Embryonic facial prominence (tissue), 1 donor: ENCODE data around the gene CEP95.
A peak's percentile ranks its signal among the peaks of the same experiment; 100 is the strongest.
"Not testable (repeated sequence)": the region's sequence is repeated elsewhere in the genome, so short reads cannot be mapped to it uniquely, and the experiment has no call there.

Source experiments
- DNase-seq: peaks from one replicate; pipeline ENCODE4 v3.0.0-alpha.2; 2016; ENCODE audit errors: extremely low spot score

Gene CEP95, protein sequence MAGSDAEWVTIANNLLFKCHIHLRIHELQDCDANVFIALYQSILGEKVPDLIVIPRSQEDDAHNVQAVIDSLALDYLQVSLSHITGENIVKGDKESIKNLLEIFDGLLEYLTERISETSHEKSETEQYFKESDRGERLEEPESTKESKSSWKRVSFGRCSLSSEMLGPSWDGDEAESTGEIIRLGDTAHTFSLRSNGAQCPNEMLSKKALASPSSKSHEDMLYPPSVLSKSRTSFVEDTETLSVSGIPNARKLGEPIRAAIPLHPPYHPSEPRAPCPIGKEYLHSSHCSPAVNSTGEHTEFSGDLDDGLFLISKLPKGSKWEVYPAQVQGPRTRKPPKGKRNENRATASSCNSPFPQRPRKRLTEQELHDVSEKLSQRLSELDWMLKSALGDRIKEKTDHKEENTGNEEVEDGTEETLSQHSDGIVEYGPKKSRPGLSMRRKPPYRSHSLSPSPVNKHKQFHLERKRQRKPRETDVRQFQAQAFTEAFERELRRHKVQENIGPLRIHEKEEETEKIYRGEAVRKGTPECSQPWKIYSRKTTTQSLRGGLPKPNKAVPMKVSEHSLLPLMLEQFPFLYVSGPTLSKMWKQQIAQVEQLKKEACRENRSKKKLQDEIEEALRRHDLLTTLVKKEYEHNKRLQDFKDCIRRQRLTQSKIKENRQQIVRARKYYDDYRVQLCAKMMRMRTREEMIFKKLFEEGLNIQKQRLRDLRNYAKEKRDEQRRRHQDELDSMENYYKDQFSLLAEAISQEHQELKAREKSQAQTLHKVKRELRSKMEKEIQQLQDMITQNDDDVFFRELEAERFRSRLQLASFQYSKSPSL

DNA sequence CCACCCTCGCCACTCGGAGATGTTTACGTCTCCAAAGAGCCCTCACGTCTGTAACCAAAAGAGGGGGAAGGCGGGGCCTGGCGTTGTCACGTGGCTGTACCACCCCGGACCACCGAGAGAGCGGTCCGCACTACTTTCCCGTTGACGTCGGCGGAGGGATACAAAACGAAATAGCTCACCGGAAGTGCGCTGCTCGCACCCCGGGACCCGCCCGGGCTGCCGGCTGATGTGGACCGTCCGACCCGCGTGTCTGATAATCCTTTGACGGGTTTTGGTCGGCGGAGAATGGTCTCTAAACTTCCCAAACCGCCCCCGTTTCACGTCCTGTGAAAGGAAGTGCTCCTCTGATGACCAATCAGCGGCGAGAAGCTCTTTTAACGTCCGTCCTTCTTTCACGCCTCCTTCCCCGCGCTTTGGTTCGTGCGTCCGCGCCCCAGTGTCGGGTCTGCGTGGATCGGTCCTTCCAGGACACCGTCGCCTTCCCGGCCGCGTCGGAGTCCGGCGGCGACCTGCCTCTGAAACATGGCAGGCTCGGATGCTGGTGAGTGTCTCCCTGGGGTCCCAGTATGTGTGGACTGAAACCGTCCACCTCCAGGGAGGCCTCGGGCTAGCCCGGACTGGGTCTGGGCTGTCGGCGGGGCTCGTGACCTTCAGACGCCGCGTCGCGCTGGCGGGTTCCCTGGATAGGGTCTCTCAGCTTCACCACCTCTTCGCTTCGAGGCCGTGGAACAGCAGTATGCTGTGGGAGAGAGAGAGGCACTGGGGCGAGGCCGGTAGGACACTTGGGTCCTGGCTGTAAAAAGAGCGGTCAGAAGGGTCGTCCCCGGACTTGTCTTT lies at the start of gene CEP95:
Gene CEP95, plus strand, starts transcription at position 402 of the 837 bp plus-strand sequence. Its CDS starts 121 bp downstream, at position 523.
- DNase-seq: peak; percentile 97

DNA sequence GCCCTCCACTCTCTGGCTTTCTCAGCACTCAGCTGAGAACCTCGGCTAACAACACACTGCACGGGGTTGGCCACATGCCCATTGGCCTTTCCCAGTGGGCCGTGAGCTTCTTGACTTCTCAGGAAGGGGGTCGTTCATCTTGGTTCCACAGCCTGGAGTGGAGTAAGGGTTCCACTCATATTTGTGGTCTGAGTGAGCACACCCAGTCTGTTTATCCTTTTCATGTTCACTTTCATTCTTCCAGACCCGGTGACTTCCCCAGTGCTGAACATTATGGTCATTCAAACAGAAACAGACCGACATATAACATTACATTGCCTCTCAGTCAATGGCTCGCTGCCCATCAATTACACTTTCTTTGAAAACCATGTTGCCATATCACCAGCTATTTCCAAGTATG lies 49.6 kb upstream of the CEP95 start:
- no peak for DNase-seq

DNA sequence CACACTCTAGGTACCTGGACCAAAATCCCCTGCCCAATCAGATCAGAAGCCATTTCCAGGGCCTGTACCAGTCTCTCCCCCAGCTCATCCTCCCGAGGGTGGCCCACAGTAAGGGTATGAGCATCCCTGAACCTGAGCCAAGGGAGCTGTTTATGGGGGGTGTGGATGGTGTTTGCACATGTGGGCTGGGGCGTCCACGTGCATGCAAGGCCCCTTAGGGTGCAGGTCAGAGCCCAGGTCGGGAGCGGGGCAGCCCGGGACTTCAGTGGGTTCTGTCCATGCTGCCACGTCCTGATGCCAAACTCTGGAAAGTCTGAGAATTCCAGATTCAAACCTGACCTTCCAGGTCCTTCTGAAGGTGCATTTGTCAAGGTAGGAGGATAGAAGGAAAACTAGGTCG lies 48.0 kb upstream of the CEP95 start:
- DNase-seq: no peak

DNA sequence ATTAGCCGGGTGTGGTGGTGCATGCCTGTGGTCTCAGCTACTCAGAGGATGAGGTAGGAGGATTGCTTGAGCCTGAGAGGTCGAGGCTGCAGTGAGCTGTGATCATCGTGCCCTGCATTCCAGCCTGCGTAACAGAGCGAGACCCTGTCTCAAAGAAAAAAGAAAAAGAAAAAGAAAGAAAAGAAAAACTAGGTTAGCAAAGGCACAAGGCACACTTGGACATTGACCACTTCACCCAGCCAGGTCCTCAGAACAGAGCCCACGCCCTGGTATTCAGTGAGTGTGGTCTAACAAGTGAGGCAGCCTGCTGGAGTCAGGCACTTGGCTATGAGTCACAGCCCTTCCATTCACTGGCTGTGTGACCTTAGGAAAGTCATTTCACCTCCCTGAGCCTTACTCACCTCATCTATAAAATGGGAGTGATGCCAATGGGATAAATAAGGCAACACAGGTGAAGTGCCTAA lies 47.5 kb upstream of the CEP95 start:
- no peak for DNase-seq

DNA sequence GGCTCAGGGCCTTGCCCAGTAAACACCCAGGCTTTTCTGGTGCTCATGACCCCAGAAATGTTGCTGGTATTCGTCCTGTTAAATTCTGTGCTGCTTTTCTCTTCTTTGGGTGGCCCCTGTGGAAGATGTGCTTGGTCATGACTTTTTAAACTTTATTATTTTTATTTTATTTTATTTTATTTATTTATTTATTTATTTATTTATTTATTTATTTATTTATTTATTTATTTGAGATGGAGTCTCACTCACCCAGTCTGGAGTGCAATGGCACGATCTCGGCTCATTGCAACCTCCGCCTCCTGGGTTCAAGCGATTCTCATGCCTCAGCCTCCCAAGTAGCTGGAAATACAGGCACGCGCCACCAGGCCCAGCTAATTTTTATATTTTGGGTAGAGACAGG lies 47.0 kb upstream of the CEP95 start:
- DNase-seq: not testable (repeated sequence)

DNA sequence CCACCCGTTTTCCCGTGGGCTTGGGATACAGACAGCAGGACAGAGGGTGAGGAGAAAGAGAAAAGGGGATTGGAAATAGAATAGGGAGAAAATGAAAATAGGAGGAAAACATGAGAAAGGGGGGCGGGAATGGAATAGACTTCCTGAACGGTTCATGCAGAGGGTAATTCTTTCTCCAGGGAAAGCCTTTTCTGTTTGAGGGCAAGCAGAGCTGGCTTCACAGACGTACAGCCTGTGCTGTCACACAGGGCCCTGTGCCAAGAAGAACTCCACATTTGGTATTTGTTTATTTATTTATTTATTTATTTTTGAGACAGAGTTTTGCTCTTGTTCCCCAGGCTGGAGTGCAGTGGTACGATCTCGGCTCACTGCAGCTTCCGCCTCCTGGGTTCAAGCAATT lies 45.8 kb upstream of the CEP95 start:
- no peak for DNase-seq

DNA sequence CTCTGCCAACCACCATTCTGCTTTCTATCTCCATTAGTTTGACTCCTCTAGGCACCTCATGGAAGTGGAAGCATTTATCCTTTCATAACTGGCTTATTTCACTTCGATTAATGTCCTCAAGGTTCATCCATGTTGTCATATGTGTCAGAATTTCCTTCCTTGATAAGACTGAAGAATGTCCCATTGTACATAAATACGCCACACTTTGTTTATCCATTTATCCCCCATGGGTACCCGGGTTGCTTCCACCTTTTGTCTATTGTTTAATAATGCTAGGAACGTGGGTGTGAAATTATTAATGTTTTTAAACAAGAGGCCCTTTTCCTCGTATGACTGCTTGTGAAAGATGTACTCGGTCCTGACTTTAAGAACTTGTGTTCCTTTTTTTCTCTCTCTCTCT lies 45.0 kb upstream of the CEP95 start:
- DNase-seq: no peak

DNA sequence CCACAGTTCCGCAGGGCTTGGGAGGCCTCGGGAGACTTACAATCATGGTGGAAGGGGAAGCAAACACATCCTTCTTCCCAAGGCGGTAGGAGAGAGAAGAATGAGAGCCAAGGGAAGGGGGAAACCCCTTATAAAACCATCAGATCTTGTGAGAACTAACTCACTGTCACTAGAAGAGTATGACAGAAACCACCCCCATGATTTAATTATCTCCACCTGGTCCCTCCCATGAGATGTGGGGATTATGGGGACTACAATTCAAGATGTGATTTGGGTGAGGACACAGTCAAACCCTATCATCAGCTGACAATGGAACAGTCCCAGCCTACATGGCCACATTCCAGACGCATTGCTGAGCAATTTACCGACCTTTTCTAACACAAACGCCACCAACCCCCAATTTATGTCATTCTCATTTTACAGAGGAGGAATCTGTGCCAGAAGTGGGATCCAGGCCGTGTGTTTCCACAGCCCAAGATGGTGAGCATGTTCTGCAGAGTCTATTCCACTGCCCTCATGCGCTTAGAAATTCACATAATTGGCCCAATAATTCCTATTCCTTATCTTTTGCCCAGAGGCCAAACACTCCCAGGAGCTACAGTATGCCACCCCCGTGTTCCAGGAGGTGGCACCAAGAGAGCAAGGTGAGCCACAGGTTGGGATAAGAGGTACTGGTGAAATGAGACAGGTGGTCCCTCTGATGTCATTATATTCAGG lies 40.6 kb upstream of the CEP95 start:
- no peak for DNase-seq

DNA sequence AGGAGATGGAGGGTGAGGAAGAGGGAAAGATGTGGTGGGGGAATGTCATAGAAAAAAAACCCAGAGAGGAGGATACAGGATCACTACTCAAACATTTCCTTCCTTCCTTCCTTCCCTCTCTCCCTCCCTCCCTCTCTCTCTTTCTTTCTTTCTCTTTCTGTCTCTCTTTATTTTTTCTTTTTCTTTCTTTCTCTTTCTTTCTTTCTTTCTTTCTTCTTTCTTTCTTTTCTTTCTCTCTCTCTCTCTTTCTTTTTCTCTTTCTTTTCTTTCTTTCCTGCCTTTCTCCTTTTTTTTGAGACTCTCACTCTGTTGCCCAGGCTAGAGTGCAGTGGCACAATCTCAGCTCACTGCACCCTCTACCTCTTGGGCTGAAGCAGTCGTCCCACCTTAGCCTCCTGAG lies 39.9 kb upstream of the CEP95 start:
- DNase-seq: not testable (repeated sequence)

DNA sequence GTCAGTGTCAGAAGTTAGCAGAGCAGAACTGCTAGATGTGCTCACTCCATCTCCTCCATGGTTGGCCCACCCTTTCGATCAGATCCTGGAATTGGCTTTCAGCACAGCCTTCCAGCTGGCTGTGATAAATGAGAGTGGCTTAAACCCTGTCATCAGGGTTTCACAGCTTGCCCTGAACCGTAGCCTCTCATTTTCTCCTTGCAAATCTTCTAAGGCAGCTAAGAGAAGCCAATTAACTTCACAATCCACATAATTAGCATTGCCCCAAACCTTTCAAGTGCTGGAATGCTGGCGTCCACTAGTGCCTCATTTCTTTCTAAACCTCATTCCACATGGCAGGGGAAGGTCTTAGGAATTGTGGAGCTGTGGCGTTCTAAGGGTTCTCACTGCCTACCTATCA lies 36.2 kb upstream of the CEP95 start:
- no peak for DNase-seq

DNA sequence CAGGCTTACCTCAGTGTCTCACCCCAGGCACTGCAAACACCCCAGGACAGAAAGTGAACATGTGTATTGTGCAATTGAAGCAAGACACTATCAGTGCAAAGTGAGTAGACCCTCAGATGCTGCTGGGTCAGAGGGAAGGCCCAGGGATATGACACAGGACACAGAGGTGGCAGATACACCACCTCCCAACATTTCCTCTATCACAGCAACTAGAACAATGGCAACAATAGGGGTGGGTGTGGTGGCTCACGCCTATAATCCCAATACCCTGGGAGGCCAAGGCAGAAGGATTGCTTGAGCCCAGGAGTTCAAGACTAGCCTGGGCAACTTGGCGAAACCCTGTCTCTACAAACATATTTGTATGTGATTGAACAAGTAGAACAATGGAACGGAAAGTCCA lies 35.3 kb upstream of the CEP95 start:
- DNase-seq: no peak

DNA sequence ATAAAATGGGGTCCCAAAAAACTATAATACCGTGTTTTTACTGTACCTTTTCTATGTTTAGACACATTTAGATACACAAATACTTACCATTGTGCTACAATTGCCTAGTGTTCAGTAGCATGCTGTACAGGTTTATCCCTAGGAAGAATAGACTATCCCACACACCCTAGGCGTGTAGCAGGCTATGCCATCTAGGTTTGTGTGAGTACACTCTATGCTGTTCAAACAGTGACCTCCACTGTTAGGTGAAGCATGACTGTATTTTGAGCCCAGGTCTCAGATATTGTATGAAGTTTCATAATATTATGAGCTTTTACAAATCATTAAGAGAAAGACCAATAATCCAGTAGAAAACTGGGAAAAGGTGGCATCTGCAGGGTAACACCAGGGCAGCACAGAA lies 34.2 kb upstream of the CEP95 start:
- no peak for DNase-seq

DNA sequence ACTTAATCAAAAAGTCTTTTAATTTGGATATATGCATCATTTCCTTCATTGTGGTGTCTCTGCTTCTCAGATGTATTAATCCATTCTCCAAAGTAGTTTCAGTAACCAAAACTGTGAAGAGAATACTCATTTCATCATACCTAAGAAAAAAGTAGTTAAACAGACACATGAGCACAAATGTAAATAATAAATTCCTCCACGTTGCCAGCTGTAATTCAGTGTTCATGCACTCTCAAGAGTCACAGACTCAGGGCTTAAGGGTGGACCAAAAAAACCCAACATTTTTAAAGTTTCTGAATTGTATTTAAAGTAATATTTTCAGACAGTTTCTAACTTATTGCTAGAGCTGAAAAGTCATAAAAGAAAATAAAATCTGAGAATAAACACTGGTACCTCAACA lies 28.9 kb upstream of the CEP95 start:
- DNase-seq: no peak

DNA sequence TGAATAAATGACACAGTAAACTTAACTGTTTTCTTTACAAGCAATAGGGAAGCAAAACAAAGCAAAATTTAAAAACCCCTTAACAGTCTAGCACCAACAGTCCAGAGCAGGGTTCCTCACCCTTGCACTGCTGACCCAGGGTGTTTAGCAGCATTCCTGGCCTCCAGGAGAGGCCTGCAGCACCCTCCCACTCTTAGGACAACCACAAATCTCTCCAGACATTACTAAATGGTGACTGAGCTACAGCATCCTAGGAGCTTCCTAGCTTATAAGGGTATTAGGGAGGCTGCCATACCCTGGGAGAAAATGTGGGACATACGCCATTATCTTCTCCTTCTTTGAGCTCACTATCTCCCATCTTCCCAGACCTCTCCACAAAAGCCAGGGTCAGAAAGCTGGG lies 25.8 kb upstream of the CEP95 start:
- no peak for DNase-seq

DNA sequence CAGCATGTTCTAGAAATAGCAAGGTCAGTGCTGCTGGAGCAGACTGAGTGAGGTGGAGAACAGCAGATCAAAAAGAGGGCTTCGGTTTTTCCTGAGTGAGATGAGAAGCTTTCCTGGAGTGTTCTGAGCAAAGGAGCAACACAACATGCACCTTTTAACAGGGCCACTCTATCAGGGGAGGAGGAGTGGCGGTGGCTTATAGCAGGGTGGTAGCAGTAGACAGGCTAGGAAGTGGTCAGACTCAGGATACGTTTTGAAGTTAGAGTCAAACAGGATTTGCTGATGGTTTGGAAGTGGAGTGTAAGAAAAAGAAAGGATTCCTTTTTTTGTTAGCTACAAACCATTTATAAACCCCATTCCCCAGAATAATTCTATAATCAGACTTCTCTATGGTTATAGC lies 22.4 kb upstream of the CEP95 start:
- no peak for DNase-seq

DNA sequence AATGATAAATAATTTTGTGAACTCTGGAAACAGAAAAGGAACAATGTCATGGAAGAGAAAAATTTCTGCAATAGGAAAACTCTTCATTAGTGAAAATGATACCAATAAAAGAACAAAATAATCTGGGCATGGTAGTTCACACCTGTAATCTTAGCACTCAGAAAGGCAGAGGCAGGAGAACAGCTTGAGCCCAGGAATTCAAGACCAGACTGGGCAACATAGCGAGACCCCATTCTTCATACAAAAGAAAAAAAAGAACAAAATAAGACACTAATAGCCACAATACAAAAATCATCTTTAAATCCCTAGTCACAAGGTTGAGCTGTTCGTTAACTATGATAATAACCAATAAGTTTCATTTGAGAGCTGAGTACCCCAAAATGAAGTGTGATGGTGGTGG lies 18.5 kb upstream of the CEP95 start:
- DNase-seq: no peak

DNA sequence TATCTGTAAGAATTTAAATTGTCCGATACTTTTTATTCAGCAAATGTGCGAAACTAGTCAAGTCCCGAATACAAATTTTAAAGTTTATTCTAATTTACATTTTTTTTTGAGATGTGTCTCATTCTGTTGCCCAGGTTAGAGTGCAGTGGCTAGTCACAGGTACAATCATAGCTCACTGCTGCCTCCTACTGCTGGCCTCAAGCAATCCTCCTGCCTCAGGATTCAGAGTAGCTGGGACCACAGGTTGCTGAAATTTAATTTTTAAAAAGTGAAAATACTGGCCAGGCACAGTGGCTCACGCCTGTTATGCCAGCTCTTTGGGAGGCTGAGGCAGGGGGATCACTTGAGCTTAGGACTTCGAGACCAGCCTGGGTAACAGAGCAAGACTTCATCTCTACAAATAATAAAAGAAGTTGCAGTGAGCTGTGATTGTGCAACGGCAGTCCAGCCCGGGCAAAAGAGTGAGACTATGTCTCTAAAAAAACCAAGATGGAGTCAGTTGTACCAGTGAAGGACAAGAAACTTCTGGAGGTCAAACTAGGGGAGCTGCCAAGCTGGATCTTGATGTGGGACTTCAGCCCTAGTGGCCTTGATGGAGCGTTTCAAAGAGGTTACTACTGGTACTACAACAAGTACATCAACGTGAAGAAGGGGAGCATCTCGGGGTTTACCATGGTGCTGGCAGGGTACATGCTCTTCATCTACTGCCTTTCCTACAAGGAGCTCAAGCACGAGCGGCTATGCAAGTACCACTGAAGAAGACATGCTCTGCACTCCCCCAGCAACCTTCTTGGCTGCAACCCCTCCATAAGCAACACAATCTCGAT lies 15.5 kb upstream of the CEP95 start:
- DNase-seq: no peak

DNA sequence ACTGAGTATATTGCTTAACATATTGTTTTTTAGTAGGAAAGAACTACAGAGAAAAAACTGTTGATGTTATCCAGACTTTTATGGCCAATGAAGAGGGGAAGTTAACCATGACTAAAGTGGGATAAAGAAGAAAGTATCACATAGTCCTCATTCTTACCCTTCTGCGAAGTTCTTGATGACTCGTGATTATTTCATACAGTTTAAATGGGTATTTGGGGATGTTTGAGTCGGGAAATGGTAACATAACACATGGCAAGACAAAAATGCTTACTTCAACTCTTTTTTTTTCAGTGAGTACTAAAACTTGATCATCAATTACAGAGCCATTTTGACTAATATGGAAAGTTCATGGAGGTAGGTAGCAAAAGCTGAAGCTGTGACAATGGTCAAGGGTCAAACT lies 14.8 kb upstream of the CEP95 start:
- DNase-seq: no peak

DNA sequence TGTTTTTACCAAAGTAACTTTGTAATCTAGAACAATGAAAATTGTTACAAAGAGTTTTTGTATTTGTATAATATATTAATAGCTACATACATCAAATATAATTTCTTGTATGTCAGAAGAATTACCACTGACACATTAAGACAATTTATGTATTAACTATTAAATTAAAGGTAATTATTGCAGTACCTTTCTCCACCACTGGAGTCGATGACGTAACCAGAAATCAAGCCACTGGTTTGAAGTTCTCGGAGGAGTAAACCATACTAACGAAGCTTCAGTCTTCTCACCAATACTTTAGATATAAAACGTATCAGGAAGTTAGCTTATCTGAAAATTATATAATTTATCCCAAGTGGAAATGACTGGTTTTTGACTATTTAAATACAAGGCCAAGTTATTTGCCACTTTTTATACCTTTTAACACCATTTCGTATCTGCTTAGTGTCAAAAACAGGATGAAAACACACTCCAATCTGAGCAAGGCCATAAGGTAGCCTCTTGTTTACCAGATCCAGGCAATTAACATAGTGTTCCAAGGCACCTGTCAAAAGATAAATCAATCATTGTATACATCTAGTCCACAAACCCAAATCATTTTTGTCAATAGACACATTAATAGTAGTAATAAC lies 14.2 kb upstream of the CEP95 start:
- no peak for DNase-seq

DNA sequence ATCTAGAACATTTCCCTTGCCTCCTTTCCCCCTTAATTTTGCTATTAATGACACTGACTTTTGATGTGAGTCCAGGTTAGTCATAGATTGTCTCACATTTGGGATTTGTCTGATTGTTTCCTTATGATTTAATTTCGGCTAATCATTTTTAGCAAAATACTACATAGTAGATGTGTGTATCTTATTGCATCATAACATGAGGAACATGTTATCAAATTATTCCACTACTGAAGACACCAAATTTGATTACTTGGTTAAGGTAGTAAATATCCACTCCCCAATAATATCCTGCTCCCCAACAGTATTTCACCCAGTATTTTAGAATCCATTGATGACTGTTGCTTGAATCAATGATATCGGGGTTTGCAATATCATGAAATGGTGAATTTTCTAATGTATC lies 12.7 kb upstream of the CEP95 start:
- DNase-seq: no peak
